HG02678 (cell line): Measurements from ENCODE around the gene PCDH9.

Source experiments
- ATAC-seq: cut with Tn5 transposase; IDR thresholded peaks from one replicate; pipeline ENCODE4 v1.9.1; 2021; ENCODE audit warnings: mild to moderate bottlenecking, moderate library complexity; ENCODE audit not compliant: unreplicated experiment

PCDH9 gene

DNA sequence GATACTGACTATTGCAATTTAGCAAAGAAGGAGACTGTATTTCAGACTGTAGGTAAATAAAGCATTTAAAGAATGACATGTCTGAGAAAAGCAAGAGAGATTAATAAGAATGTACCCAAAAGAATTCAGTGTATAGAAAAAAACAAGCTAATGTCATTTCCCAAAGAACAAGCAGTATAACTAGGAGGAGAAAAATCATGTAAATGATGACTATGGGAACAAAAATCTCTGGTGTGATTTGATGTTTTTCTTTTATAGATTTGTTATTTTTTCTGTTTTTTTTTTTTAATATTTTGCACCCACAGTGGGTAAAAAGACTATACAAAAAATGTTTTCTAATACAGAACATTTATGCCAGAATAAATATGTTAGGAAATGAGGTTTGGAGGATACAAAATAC, 801.0 kb downstream of the PCDH9 start:
- no peak for ATAC-seq

DNA sequence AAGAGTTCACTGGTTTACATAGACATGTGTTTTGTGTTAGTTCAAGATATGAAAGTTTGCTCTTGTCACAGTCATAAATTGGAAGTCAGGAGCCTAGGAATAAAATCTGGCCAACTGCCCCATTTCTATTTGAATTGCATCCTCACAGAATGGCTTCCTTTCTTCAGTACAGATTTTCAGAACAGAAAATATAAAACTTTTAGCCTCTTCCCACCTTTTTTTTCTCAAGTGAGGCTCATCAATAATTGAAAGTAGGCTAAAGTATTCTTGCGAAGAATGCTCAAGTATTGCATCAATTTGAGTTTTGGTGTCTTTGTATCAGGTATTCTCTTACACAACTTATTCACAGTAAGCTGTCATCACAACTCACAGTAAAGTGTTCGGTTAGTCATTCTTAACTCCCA, 802.7 kb downstream of the PCDH9 start:
- ATAC-seq, result no peak

DNA sequence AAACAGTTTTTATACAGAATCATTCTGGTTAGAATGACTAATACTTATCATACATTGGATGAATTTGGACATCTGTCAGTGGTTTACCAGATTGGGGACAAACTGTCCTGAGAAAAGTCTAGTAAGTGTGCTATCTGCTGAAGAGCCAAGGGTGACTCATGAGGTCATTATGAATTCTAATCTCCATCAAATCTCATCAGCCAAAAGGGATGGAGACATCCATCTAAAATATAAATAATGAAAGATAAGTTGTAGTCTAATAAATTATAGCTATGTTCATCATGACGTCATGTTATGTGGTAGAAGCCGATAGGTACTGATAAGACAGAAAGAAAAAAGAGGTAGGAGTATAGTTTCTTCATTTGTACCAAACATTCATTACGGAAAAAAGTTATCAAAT, 804.4 kb downstream of the PCDH9 start:
- ATAC-seq, result no peak

DNA sequence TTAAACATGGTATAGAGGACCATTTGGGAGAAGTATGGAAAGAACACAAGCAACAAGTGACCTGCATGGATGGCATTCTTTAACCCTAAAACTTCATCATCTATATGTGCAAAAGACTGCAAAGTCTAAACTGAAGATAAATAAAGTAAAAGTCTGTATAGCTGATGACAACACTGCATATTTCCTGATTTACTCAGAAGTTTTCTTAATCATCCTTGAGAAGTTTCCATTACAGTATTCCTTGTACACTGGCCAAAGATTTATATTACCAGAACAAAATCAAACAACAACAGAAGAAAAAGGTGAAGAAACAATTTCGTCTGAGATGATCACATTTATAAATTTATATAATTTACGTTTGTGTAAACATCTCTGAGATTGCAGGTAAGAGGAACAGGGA, 805.7 kb downstream of the PCDH9 start:
- no peak for ATAC-seq

DNA sequence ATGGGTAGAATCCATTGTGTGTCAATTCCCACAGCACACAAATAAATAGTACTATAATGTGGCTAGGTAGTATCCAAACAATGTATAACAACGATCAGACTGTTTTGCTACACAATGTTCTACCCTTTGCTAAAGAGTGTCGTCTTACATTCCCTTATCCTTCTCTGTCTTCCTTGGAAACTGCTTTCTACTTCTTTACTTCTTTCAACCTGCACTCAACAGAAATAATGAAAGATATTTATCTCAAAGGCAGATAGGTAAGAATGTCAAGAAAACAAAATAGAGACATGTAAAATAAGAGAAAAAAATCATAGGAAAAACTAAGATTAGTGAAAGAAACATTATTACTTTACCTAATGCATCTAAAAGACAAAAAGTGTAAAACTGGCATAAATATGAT, 814.7 kb downstream of the PCDH9 start:
- no peak for ATAC-seq

DNA sequence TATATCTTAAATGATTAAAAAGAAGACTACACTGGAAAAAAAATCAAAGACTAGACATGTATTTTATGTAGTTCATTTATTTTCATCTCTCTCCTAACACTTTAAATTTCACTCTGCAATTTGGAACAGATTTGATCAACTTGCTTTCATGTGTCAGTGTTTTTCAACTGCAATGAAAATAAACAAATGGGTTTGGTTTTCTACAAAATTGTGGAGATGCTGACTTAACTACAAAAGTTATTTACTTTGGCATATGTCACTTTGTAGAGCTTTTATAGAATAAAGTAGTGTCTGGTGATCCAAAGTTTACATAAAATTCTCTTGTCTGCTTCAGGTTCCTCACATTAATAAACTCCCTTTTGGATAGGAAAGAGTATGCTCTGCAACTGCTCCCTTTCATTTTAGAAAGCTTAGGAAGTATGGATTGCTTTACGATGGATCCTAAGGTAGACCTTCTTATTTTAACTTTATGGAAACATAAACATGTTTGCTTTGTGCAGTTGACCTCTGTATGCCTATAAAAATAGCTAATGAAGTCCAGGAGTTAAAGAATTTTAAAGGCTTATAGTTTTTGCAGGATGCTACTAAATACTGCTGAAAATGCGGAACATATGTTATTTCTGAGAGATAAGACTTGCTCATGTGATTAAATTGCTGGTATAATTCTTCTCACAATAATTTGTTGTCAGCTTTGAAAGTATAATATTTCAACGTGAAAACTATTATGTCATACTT, 815.9 kb downstream of the PCDH9 start:
- no peak for ATAC-seq

DNA sequence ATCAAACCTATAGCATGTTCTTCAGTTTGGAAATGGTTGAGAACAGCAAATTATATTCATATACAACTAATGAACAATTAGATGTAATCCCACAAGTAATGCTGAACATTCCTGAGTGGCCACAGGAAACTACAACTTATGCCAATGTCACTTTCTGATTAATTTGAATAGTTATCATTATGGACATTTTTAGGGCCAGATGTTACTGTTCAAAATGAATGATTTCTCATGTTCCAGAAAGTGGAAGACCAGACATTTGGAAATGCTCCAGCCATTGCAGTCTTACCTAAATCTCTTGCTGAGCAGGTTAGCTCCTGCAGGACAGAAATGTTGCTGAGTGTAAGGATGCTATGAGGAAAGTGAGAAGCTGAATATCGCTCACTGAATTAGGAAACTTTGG, 819.8 kb downstream of the PCDH9 start:
- no peak for ATAC-seq

DNA sequence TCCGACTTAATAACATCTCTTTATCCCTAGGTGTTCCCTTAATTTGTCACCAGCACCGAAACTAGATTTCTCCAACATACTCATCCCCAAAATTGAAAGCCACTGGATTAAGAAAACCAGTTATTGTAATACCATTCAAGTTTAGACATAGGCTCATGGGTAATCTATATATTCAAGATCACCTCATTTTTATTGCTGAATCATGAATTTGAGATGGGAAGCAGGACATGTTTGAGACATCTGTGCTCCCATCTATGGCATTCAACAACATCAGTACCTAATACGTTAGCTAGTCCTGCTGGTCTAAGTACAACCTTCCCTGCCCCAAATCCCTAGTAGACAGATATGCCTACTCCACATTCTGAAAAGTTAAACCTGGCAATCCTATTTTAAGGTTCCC, 820.6 kb downstream of the PCDH9 start:
- ATAC-seq, result no peak

DNA sequence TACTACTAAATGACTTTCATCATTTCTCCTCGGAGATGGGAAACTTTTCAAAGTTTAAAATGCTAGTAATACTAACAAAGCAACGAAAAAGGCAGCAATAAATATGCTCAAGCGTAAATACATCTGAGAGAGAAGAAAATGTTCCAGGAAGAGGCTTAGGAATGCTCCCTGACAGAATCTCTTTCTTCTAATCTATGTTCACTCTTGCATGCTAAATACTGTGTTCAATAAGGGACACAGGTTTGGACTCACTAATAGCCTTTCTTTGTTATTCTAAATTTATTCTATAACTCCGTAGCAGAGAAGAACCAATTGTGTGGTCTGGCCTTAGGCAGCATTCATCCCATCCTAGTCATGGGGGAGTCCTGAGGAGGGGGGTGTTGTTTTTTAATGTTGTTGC, 823.0 kb downstream of the PCDH9 start:
- ATAC-seq, result no peak

DNA sequence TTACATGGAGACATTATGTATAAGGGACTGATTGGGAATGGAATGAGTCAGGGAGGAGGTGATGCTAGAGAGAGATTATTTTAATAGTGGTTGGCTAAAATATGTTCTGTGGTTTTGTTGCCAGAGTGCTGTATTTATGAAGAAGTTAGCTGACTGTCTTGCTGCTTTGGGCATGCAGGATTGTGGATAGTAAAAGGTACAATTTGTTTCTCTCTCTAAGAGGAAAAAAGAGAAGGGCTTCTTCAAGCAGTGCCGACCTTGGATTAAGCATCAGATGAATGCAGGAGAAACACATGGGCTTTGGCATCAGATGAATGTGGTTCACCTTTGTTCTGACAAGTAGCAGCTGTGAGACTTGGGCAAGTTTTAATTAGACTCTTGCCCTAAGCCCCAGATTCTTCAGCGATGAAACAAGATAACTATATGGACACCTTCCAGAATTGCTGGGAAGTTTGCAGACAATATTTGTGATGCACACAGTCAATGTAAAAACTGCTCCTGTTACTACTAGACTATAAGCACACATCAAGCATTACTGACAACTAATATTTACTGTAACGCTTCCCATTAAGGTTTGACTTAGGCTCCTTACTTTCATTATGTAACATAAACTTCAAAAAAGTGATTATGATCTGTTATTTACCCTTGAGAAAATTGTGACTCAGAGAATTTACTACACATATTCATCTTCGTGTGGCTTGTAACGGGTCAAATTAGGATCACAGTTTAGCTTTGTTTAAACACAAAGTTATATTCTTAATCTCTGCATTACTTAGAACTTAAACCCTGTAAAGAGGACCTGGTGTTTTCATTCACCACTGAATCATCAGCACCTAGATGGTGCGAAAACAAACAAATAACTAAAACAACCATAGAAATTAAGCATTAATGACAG, 824.0 kb downstream of the PCDH9 start:
- ATAC-seq, result no peak

DNA sequence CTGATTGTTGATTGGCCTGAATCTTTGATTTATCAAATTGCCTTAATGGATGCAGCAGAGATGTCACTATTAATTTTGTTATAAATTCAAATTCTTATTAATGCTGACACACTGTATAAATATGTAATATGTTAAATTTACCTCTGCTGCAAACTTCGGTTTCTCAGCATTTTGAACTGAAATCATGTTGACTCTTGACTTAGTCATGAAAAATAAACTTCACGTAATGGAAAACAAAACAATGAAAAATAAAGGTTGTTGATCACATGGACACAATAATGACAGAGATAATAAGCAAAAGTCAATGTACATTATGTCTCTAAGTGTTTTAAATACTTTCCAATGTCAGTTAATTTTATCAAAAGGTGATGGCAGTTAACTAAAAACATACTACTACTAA, 827.6 kb downstream of the PCDH9 start:
- no peak for ATAC-seq

DNA sequence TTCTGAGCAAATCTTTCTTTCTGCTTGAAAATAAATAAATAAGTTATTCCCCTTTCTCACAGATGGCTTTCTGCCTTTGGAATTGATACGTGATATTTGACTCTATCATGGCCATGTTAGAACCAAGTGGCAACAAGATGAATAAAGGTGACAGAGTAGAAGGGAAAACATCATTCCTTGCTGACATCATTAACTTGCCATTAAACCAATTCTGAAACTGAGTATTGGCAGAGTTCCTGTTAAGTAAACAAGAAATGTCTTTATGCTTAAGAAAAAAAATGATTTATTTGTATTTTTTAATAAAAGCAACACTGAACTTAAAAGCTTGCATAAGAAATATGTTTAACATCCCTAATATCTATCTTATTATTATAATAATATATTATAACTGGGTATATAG, 828.1 kb downstream of the PCDH9 start:
- no peak for ATAC-seq

DNA sequence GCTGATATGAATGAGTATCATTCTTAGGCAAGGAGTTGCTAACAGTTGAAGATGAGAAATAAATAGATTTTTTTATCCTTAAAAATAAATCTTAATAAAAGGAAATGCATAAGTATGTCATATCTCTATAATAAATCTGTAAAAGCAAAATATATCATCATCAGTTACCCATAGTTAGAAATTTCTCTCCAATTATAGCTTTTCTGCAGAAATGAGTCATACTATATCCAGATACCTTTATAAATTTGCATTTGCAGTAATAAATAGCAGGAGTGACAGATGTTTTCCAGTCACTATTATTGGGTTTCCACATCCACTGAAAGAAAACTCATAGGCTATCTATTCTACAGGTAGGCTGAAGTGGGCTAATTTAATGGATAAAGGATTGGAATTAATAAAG, 829.8 kb downstream of the PCDH9 start:
- ATAC-seq, result no peak

DNA sequence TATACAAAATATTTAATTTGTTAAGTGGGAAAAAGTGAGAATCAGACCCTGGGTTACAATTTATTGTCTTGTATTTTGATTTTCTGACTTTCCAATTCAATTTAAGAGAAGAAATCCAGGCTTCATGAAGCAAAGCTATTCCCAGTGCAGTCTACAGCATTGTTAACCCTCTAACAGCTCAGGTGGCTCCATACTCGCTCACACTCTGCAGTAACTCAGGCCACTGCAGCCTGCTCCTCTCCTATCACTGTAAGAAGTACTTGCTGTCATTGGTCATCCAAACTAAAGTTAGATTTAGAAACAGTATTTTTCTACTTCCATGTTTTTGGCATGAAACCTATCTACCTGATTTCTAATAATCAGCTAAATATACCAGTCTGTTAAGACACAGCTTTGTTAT, 830.3 kb downstream of the PCDH9 start:
- no peak for ATAC-seq

DNA sequence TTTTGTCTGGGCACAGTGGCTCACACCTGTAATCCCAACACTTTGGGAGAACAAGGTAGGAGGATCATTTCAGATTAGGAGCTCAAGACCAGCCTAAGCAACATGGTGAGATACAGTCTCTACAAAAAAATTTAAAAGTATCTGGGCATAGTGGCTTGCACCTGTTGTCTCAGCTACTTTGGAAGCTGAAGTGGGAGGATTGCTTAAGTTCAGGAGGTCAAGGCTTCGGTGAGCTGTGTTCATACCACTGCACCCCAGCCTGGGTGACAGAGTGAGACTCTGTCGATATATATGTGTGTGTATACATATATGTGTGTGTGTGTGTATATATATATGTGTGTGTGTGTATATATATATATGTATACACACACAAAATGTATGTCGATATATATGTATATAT, 833.0 kb downstream of the PCDH9 start:
- ATAC-seq, result no peak

DNA sequence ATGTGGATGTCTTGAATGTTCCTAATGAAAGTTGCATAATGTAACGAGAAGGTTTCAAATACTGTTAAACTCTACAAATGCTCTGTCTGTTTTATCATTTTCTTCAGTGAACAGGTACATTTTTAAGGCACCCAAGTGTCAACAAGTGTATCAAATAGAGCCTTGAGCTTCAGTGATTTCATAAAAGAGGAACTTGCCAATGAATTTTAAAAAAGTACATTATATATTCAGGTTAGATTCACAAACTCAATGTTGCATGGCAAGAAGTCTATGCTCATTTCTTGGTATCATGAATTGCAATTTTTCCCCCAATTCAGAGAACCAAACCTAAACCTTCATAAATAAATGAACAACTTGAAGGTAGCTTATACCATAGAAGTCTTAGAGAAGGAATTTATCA, 838.8 kb downstream of the PCDH9 start:
- no peak for ATAC-seq

DNA sequence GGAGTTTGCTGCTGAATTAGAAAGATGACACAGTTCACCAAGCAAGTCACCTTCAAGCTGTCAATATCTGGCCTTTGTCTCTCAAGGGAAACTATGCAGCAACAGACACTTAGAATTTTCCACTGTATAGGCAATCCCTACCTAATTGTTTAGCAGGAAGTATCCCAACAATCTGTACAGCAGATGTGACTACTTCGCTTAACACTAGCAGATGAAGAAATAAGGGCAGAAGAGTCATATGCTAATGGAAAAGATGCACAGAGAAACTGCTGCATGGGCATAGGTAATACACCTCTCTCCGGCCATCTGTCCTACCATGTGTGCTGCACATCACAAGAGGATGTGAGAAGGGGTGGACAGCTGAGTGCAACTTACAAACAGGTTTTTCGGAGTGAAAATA, 851.2 kb downstream of the PCDH9 start:
- no peak for ATAC-seq

DNA sequence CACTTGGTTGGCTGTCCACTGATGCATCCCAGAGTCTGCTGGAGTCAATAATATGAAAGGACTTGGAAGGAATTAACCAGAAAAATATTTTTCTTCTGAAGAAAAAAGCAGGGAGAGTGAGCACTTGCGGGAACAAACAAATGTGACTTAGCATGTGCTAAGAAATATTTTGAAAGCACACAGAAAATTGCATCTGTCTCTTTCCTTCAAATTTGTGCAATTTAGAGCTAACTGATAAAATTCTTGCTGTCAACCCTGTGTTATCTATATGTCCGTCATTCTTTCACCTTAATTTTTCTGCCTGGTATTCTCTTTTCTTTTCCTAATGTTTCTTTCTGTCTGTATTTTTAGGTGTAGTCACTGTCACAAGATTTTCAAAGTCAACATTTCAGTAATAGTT, 852.6 kb downstream of the PCDH9 start:
- ATAC-seq, result no peak

DNA sequence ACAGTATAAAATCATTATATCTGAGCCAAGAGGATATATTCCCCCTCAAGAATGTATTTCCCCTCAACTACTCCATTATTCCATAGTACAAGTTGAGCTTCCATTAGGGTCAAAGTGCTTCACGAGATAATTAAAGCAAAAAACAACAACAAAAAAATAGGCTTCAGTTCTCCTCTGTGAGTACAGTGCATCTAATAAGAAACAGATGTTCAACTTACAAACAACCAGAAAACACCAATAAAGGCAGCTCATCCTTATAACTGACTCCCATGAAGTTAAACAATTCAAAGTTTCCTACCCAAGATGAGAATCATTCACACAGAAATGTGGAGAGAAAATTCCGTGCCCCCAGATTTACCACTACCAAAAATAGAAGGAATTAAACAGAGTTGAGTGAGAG, 854.4 kb downstream of the PCDH9 start:
- ATAC-seq, result no peak

DNA sequence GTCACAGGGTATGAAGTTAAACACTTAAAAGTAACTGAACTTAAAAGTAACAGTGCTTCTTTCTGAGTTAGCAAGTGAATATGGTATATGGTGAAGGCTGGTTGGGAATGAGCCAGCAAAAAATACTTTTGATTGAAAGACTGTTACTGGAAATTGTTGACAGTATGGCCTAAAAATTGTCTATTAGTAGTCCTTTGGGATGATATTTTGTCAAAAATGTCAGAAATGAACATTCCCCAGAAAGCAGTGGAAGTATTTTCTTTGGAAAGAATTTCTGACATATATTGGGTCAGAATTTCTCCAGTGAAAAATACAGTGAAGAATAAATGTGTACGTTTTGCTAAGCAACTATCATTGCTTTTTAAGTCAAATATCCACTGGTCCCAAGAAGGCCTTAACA, 860.5 kb downstream of the PCDH9 start:
- ATAC-seq, result no peak

DNA sequence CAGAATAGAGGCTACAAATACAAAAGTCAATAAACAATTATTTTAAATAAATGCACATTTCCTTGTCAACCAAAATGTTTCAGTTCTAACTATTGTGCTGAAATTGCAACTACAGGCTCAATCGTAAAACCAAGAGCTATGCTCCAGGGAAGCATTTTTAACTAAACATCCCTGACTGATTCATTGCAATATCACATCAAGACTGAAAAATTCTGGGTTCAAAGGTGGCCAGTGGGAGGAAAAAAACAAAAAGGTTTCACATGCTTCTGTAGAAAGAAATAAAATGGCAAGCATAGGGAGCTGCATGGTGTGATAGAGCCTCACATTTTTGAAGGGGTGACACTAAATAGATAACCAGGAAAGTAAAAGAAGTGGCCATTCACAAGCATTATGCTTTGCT, 862.8 kb downstream of the PCDH9 start:
- ATAC-seq, result no peak

DNA sequence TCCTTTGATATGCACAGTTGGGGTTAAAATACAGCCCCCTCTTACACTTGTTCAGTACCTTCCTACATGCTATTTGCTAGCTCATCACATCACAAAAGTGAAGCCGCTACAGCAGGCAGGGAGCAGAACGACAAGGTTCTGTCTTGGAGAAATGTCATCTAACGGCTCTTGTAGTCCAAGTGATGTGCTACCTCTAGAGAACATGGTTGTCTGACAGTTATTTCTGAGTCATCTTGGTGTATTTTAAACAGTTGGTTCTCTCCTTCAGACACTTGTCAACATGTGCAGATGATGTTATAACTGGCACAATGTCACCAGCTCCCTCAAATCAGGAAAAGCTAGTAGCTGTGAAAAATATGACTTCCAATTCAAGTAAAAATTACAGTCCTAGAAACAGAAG, 865.0 kb downstream of the PCDH9 start:
- no peak for ATAC-seq
